ENCODE data around the gene STAT5A.

DNA sequence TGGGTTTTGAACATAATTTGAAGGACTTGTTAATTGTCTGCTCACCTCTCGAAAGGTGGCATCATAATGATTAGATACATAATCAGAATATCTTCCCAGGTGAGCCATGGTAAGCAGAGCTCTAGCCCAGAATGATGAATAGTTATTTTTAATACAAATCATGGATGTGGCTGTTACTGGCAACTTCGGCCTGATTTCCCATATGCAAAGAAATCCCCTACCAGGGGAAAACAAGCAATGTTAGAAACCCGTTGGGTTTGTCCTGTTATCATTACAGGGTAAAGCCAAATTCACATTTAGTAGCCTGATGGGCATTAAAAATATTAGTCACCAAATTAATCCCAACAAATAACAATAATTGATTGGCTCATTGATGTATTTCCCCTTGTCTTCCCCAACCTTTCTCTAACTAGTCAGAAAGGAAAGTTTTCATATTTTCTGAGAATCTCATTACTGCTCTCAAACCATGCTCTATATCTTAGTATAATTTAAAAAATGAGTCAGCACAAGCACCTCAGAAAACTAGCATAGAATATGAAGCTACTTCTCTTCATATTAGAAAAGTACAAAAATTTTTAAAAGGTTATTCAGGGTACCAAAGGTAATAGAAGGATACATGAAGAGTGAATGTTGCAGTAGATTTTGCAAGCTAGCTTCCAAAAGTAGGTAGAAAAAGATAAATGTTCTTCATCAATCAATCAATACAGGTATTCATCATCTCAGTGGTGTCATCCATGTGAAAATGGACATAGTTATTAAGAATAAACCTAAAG is 17.1 kb upstream of the STAT5A start:
- TF ChIP-seq REST (IDR thresholded peaks at IDR 0.05; ENCODE audit: insufficient read depth in 1 of 2, low read depth in 2 of 2, low read length in 2 of 2): no peak
- TF ChIP-seq SIN3A (IDR thresholded peaks at IDR 0.05; ENCODE audit: borderline replicate concordance, insufficient read depth, low read length): no peak
- TF ChIP-seq POLR2AphosphoS5 (IDR thresholded peaks at IDR 0.05; ENCODE audit: low read depth, low read length): no peak

Measured in PFSK-1 (cell line).